WTC11 (cell line): ENCODE data around the gene TAF1D. TPM values are rescaled to one million over a fixed set of nuclear protein-coding genes. Genes with fewer than 3 reads are reported as not detected.

Source experiments
- ATAC-seq: fragments of 200-7000 bp; cut with Tn5 transposase; 2 replicates; pipeline ENCODE4 v1.10.0; 2021; ENCODE audit warnings: mild to moderate bottlenecking, moderate library complexity
- CTCF ChIA-PET: fragments of 300-600 bp; sonication (Branson Sonifier 250); formaldehyde crosslinking; loops from one replicate; lab custom pipeline; 2021; ENCODE audit warnings: antibody characterized with exemption; lab: Charles Lee
- POLR2A ChIA-PET: fragments of 350-600 bp; sonication (Branson Sonifier 250); formaldehyde crosslinking; loops from one replicate; lab custom pipeline; 2021; ENCODE audit warnings: antibody characterized with exemption; lab: Charles Lee
- DNase-seq: peaks from one replicate; pipeline ENCODE4 v3.0.0; 2021; ENCODE audit warnings: low spot score
- H3K27ac Mint-ChIP-seq: 2 replicates; pipeline ENCODE4 v1.8.0; 2021; ENCODE audit warnings: mixed read lengths
- H3K27me3 Mint-ChIP-seq: 2 replicates; pipeline ENCODE4 v1.8.0; 2021; ENCODE audit warnings: low read depth, mild to moderate bottlenecking, moderate library complexity, mixed read lengths
- H3K36me3 Mint-ChIP-seq: 2 replicates; pipeline ENCODE4 v1.8.0; 2021; ENCODE audit warnings: mixed read lengths
- H3K4me1 Mint-ChIP-seq: 2 replicates; pipeline ENCODE4 v1.8.0; 2022; ENCODE audit warnings: mixed read lengths
- H3K4me3 Mint-ChIP-seq: 2 replicates; pipeline ENCODE4 v1.8.0; 2021; ENCODE audit warnings: mild to moderate bottlenecking, moderate library complexity, mixed read lengths
- H3K9me3 Mint-ChIP-seq: 2 replicates; pipeline ENCODE4 v1.8.0; 2021; ENCODE audit warnings: mixed read lengths
- ATF3 ChIP-seq: sonication (generic); formaldehyde crosslinking; conservative IDR thresholded peaks from 2 replicates; pipeline ENCODE4 v1.8.1; 2022; ENCODE audit warnings: mild to moderate bottlenecking, missing genetic modification reagents
- CREM ChIP-seq: sonication (generic); formaldehyde crosslinking; IDR thresholded peaks from 2 replicates; pipeline ENCODE4 v1.8.1; 2022; ENCODE audit warnings: mild to moderate bottlenecking, missing genetic modification reagents, moderate library complexity
- CTCF ChIP-seq: fragments of 200-600 bp; IDR thresholded peaks from 2 replicates; pipeline ENCODE4 v1.8.0; 2022; ENCODE audit warnings: antibody characterized with exemption
- FOXK1 ChIP-seq: sonication (generic); formaldehyde crosslinking; IDR thresholded peaks from 2 replicates; pipeline ENCODE4 v1.8.0; 2022; ENCODE audit warnings: mild to moderate bottlenecking, moderate library complexity, missing genetic modification reagents
- FOXP1 ChIP-seq: sonication (generic); formaldehyde crosslinking; IDR thresholded peaks from 2 replicates; pipeline ENCODE4 v1.8.0; 2022; ENCODE audit warnings: missing genetic modification reagents, mild to moderate bottlenecking, moderate library complexity, borderline replicate concordance
- GABPB1 ChIP-seq: sonication (generic); formaldehyde crosslinking; IDR thresholded peaks from 2 replicates; pipeline ENCODE4 v1.8.1; 2023; ENCODE audit warnings: mild to moderate bottlenecking, missing genetic modification reagents
- GTF2I ChIP-seq: fragments of 250-450 bp; sonication (Bioruptor Pico); conservative IDR thresholded peaks from 2 replicates; pipeline ENCODE4 v1.4.0; 2021; ENCODE audit warnings: mild to moderate bottlenecking
- HMGA2 ChIP-seq: fragments of 250-450 bp; sonication (Bioruptor Pico); IDR thresholded peaks from 2 replicates; pipeline ENCODE4 v1.4.0; 2021; ENCODE audit warnings: mild to moderate bottlenecking, moderate library complexity
- IRF2 ChIP-seq: sonication (generic); formaldehyde crosslinking; IDR thresholded peaks from 2 replicates; pipeline ENCODE4 v1.8.0; 2022; ENCODE audit warnings: low read depth, missing genetic modification reagents, borderline replicate concordance
- JAZF1 ChIP-seq: fragments of 250-450 bp; sonication (Bioruptor Pico); IDR thresholded peaks from 2 replicates; pipeline ENCODE4 v1.9.0; 2021; ENCODE audit warnings: moderate library complexity, mild to moderate bottlenecking, inconsistent platforms
- MAX ChIP-seq: sonication (generic); formaldehyde crosslinking; IDR thresholded peaks from 2 replicates; pipeline ENCODE4 v1.8.0; 2022; ENCODE audit warnings: mild to moderate bottlenecking, missing genetic modification reagents
- NFATC4 ChIP-seq: fragments of 250-450 bp; sonication (Bioruptor Pico); IDR thresholded peaks from 2 replicates; pipeline ENCODE4 v1.9.0; 2021; ENCODE audit warnings: mild to moderate bottlenecking
- NFYB ChIP-seq: sonication (generic); formaldehyde crosslinking; conservative IDR thresholded peaks from 2 replicates; pipeline ENCODE4 v1.8.0; 2022; ENCODE audit warnings: low read depth, missing genetic modification reagents
- NR1H2 ChIP-seq: sonication (generic); formaldehyde crosslinking; IDR thresholded peaks from 2 replicates; pipeline ENCODE4 v1.9.0; 2021; ENCODE audit warnings: mild to moderate bottlenecking, moderate library complexity, missing genetic modification reagents
- PRDM15 ChIP-seq: sonication (generic); formaldehyde crosslinking; IDR thresholded peaks from 2 replicates; pipeline ENCODE4 v1.8.0; 2022; ENCODE audit warnings: missing genetic modification reagents
- PREB ChIP-seq: sonication (generic); formaldehyde crosslinking; IDR thresholded peaks from 2 replicates; pipeline ENCODE4 v1.8.1; 2022; ENCODE audit warnings: mild to moderate bottlenecking, missing genetic modification reagents, moderate library complexity, borderline replicate concordance
- PRRX2 ChIP-seq: fragments of 250-450 bp; sonication (Bioruptor Pico); IDR thresholded peaks from 2 replicates; pipeline ENCODE4 v1.8.0; 2021; ENCODE audit warnings: mild to moderate bottlenecking
- RELA ChIP-seq: sonication (generic); formaldehyde crosslinking; IDR thresholded peaks from 2 replicates; pipeline ENCODE4 v1.8.1; 2022; ENCODE audit warnings: missing genetic modification reagents, mild to moderate bottlenecking, borderline replicate concordance
- SOX15 ChIP-seq: fragments of 250-450 bp; sonication (Bioruptor Pico); IDR thresholded peaks from 2 replicates; pipeline ENCODE4 v1.9.0; 2021; ENCODE audit warnings: mild to moderate bottlenecking
- TCF7 ChIP-seq: sonication (generic); formaldehyde crosslinking; IDR thresholded peaks from 2 replicates; pipeline ENCODE4 v1.8.0; 2022; ENCODE audit warnings: mild to moderate bottlenecking, low read depth, missing genetic modification reagents, moderate library complexity
- TP53 ChIP-seq: sonication (generic); formaldehyde crosslinking; IDR thresholded peaks from 2 replicates; pipeline ENCODE4 v1.8.1; 2023; ENCODE audit warnings: mild to moderate bottlenecking, missing genetic modification reagents
- total RNA-seq: library from RNA; stranded (reverse); gene quantifications from 3 replicates; pipeline ENCODE4 v1.2.3, GENCODE V29; 2021
- TF ChIP-seq, protein P1 (sequence below): sonication (generic); formaldehyde crosslinking; IDR thresholded peaks from 2 replicates; pipeline ENCODE4 v1.8.0; 2023; ENCODE audit warnings: missing genetic modification reagents
- TF ChIP-seq, protein P2 (sequence below): fragments of 250-450 bp; sonication (Bioruptor Pico); conservative IDR thresholded peaks from 2 replicates; pipeline ENCODE4 v1.9.0; 2021; ENCODE audit warnings: mild to moderate bottlenecking

TAF1D gene
- total RNA-seq, 1 experiment from 2014 or later: 223 TPM

DNA sequence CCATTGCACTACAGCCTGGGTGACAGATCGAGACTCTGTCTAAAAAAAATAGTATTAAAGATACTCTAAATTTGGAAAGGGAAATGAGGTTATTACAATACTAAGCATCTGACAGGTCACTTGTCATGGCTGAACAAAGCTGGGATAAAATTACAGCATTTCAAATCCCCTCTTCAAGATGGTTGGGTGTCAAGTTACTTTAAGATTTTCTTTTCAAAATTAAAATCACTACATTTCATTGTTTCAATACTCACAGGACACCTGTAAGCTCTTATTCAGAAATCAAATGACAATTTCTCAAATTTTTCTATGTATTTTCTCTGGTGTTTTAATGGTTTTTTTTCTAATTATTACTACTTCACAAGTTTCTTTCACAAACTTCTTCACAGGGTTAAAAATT is 5.7 kb downstream of the TAF1D start:
- no peaks in the 10 kb centered on the region for H3K9me3 Mint-ChIP-seq
- ChIA-PET CTCF (no interaction called here), POLR2A (interaction anchor here (1.6 kb wide), 1 partner anchor 48 kb away, joined by 4 read pairs; the partner anchor contains the start of gene MED17)
- peak overlapping the region; percentile 40 for H3K4me3 Mint-ChIP-seq
- no peaks in the 10 kb centered on the region for H3K27me3 Mint-ChIP-seq
- H3K36me3 Mint-ChIP-seq: peaks cover 97% of the 10 kb centered on the region
- peak overlapping the region; percentile 50 for H3K27ac Mint-ChIP-seq
- ATAC-seq (no peak), DNase-seq (no peak)
- H3K4me1 Mint-ChIP-seq: peaks cover 47% of the 10 kb centered on the region
- TF ChIP-seq GTF2I (CRISPR knock-in tag) (no peak), TCF7 (CRISPR knock-in tag) (no peak), PRDM15 (CRISPR knock-in tag) (no peak), NFATC4 (CRISPR knock-in tag) (no peak), GABPB1 (CRISPR knock-in tag) (no peak)

- H3K27ac Mint-ChIP-seq: peak overlapping the region; percentile 79
- peaks cover 43% of the 10 kb centered on the region for H3K4me1 Mint-ChIP-seq
- H3K4me3 Mint-ChIP-seq: peak overlapping the region; percentile 40
- H3K36me3 Mint-ChIP-seq: peaks cover 98% of the 10 kb centered on the region
- H3K9me3 Mint-ChIP-seq: no peaks in the 10 kb centered on the region
- ChIA-PET POLR2A (interaction anchor here (1.6 kb wide), 1 partner anchor 49 kb away, joined by 4 read pairs; the partner anchor contains the start of gene MED17), CTCF (no interaction called here)
- peak; percentile 26; the same call in 1 of the 2 replicates for ATAC-seq
- H3K27me3 Mint-ChIP-seq: no peaks in the 10 kb centered on the region
- DNase-seq: no peak
- TF ChIP-seq MAX (no peak), HMGA2 (CRISPR knock-in tag) (no peak), FOXP1 (CRISPR knock-in tag) (no peak), FOXK1 (CRISPR knock-in tag) (no peak), NFYB (CRISPR knock-in tag) (no peak), CREM (no peak), PRRX2 (CRISPR knock-in tag) (peak; percentile 65; the same call in 1 of the 2 replicates), CTCF (no peak), SOX15 (CRISPR knock-in tag) (no peak), TP53 (CRISPR knock-in tag) (no peak), JAZF1 (CRISPR knock-in tag) (no peak), RELA (no peak), IRF2 (CRISPR knock-in tag) (no peak), PREB (CRISPR knock-in tag) (no peak), NR1H2 (CRISPR knock-in tag) (no peak), ATF3 (no peak)
- TF ChIP-seq, protein P1, sequence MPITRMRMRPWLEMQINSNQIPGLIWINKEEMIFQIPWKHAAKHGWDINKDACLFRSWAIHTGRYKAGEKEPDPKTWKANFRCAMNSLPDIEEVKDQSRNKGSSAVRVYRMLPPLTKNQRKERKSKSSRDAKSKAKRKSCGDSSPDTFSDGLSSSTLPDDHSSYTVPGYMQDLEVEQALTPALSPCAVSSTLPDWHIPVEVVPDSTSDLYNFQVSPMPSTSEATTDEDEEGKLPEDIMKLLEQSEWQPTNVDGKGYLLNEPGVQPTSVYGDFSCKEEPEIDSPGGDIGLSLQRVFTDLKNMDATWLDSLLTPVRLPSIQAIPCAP (CRISPR knock-in tag): no peak
- TF ChIP-seq, protein P2, sequence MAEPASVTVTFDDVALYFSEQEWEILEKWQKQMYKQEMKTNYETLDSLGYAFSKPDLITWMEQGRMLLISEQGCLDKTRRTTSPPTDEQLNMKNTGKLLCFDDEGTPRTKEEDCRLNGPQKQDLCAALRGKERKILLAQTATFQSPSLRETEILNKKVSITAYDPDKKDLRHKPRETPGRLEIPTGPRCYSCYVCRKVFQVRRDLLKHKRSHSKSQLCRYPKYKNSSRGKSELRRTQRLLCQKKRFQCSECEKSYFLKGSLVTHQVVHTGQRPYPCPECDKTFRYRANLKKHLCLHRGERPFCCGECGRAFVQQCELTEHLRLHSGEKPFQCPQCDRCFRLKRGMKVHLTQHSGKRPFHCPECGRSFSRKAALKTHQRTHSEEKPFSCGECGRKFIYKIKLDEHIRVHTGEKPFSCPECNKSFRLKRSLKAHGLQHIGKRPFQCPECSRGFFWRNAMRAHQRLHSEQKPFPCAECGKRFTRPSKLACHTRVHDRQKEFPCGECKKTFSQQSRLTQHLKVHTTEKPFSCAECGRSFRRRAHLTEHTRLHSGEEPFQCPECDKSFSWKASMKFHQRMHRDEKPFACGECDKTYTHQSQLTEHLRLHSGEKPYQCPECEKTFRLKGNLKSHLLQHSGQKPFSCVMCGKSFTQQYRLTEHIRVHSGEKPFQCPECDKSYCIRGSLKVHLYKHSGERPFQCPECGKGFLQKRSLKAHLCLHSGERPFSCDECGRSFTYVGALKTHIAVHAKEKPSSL: peak; percentile 18; the same call in 1 of the 2 replicates
Observed at GRCh38 chr11:93734427-93735222, 6.7 kb downstream of the TAF1D start.
